Stimulated activated CD8-positive, alpha-beta memory T cell treated with anti-CD3 and anti-CD28 coated beads, Interleukin-15, amount 100 ng/mL, for 48 hours (primary cell): ENCODE measurements around the gene WAPL.

ENCODE experiments used
- DNase-seq, 2 donors: peaks; one replicate each; pipeline ENCODE4 v3.0.0-alpha.2; 2020; ENCODE audit warnings: low read depth in 2 of 2

Gene WAPL

GRCh38 chr10:86461963-86462804, 59.4 kb downstream of the WAPL start:
- DNase-seq = no peak

- DNase-seq = no peak
These were observed 70.0 kb downstream of the WAPL start for GRCh38 chr10:86451604-86451960.

DNA sequence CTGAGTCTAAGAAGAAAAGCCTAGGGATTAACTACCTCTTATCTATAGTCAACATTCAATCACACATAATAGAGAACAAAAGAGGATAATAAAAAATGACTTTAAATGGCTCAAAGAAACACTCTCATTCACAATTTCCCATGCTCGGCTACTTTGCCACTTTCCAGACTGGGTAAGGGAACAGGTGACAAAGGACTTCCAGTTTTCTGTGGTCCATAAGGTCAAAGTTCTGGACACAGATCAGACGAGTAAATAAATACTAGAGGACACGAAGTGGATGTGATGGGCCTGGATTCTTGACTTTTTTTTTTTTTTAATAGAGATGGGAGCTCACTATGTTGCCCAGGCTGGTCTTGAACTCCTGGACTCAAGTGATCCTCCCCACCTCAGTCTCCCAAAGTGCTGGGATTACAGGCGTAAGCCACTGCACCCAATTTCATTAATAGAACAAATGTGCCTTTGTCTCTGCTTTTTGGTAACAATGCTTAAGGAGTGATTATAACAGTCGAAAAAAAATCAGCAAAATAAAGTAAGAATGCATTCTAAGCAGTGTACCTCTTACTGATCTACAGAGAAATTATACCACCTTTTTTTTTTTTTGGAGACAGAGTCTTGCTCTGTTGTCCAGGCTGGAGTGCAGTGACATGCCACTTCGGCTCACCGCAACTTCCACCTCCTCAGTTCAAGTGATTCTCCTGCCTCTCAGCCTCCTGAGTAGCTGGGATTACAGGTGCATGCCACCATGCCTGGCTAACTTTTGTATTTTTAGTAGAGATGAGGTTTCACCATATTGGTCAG, 70.6 kb downstream of the WAPL start:
- no peak for DNase-seq

DNA sequence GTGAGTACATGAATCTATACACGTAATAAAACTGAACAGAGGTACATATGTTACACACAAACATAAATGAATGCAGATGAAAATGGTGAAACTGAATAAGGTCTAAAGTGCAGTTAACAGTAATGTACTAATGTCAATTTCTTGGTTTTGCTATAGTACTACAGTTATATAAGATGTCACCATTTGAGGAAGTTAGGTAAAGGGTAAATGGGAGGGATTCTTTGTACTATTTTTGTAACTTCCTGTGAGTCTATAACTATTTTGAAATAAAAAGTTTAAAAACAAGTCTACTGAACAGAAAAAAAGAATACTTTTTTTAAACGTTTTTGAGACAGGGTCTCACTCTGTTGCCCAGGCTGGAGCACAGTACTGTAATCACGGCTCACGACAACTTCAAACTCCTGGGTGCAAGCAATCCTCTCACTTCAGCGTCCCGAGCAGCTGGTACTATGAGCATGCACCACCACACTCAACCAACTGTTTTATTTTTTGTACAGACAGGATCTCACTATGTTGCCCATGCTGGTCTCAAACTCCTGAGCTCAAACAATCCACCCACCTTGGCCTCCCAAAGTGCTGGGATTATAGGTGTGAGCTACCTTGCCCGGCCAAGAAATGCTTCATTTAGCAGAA, 71.5 kb downstream of the WAPL start:
- DNase-seq = no peak

DNA sequence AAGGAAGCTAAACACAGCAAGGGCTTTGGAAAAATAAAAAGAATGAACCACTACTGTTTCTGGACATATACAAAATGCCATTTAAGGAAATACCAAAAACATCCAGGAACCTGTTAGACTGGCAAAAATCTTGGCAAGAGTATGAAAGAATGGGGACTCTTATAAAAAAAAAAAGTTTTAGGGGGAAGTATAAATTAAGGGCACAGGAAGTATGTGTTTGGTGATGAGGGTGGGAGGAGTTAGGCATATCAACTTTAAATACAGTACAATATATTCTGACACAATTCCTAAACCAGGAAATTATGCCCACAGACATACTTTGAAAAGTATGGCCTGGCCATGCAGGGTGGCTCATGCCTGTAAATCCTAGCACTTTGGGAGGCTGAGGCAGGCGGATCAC, 74.2 kb downstream of the WAPL start:
- no peak for DNase-seq

DNA sequence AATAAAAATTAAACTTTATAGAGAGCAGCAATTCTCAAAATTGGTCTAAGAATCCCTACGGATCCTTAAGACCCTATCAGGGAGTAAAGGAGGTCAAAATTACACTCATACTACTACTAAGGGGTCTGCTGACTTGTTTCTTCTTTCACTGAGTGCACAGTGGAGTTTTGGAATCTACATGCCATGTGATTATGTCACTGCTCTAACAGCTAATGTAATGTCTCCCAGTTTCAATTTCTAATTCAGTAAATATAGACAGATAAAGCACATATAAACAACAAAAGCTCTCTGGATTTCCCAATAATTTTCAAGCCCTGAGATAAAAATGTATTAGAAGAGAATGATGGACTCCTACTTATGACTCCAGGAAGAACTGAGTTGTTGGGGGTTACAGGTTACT, 74.6 kb downstream of the WAPL start:
- no peak for DNase-seq

- no peak for DNase-seq
These were observed 75.2 kb downstream of the WAPL start for GRCh38 chr10:86446440-86446839.

GRCh38 chr10:86443936-86444335, 77.7 kb downstream of the WAPL start:
- no peak for DNase-seq

DNA sequence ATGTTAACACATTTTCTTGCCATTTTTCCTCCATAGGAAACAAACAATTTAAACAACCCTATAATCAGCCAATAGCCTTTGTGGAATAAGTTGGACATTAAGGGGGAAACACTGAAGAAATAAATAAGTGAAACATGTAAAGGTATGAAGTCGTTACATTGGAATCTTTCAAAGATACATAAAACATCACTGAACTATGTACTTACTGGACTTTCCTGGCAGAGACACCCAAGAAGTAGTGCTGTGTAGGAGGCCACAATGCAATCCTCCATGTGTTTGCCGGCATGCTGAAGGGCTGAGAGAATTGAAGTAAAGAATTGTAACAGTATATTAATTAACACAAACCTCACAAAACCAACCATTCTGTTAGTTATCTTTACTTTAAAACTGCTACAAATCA, 78.5 kb downstream of the WAPL start:
- no peak for DNase-seq

GRCh38 chr10:86440874-86441843, 80.4 kb downstream of the WAPL start:
- DNase-seq = no peak

DNA sequence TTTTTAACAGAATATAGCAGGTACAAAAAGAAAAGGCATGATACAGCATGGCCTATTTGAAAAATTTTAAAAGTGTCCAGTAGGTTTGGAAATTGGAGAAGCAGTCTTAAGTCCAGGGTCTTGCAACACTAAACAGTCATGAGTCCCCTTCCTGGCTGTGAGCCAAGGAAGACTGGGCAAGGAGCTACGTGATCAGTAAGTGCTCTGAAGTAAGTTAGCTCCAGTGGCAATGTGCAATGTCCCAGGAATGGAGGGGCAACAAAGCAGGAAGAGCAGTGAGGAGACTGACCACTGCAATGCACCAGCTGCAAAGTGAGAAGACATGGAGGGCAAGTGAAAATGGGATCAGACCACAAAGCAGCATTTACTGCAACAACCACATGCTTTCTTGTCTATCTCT, 82.0 kb downstream of the WAPL start:
- no peak for DNase-seq

- no peak for DNase-seq
These were observed 83.4 kb downstream of the WAPL start for GRCh38 chr10:86438091-86438749.

- no peak for DNase-seq
These were observed 84.1 kb downstream of the WAPL start for GRCh38 chr10:86437447-86437846.

DNA sequence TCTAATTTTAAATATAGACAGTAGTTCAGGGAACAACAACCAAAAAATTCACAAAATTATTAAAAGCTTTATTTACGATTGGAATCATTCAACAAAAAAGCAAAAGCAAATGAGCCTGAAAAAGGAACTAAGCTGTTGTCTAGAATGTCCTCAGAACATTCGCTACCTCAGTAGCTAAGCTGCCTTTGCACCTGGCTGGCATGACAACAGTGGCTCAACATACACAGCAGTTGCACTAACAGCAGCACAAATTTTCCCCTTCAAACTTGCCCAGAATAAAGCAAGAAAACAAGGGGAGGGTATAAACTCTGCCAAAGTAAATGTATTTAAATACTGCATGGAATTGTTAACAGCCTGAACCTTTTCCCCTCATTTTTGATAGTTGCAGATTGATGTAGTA, 84.6 kb downstream of the WAPL start:
- no peak for DNase-seq

GRCh38 chr10:86434656-86435055, 86.9 kb downstream of the WAPL start:
- DNase-seq = no peak

DNA sequence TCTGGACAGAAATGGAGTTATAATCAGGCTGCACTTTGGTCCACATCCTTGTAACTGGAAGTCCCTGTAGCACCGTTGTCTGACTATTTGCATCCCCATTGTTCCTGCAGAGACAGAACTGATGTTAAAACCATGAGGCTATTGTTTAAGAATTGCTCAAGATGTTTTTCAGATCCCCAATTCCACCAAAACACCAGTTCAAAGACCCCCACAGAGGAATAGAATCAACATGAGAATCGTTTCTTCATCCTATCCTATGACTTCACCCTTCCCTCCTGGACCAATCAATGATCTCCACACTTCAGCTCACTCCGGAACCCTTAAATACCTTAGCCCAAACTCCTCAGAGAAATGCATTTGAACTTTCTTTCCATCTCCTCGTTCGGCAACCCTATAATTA, 97.9 kb downstream of the WAPL start:
- DNase-seq = no peak

GRCh38 chr10:86419101-86419500, 102.5 kb downstream of the WAPL start:
- DNase-seq = no peak

GRCh38 chr10:86415583-86415982, 106.0 kb downstream of the WAPL start:
- no peak for DNase-seq

- no peak for DNase-seq
These were observed 106.5 kb downstream of the WAPL start for GRCh38 chr10:86415116-86415515.

GRCh38 chr10:86413046-86413728, 108.4 kb downstream of the WAPL start:
- no peak for DNase-seq
